ENCODE results near the gene STYXL1. TPM values are rescaled to one million over a fixed set of nuclear protein-coding genes. Genes with fewer than 3 reads are reported as not detected.
"Not testable (repeated sequence)": the region's sequence is repeated elsewhere in the genome, so short reads cannot be mapped to it uniquely, and the experiment has no call there.

Gene STYXL1
- total RNA-seq, 1 donor from 2014 or later, result 32.5 TPM

DNA sequence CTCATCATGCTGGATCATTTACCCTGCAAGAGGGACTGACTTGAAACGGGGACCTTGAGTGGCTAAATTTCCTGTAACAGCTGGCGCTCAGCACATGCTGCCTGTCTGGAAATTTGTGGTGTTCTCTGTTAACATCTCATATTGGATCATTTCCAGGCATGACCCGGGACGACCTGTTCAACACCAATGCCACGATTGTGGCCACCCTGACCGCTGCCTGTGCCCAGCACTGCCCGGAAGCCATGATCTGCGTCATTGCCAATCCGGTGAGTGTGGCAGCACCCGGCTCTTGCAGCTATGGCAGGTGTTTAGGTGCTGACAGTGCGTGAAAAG, 10.0 kb upstream of the STYXL1 start:
- DNase-seq (ENCODE audit: extremely low spot score, unreplicated experiment), result no peak
- no peak overlapping the region for H3K27ac Mint-ChIP-seq (ENCODE audit: unreplicated experiment)
- peaks cover 36% of the 10 kb centered on the region for H3K36me3 Mint-ChIP-seq (ENCODE audit: unreplicated experiment)
- no peak overlapping the region for H3K4me3 Mint-ChIP-seq (ENCODE audit: unreplicated experiment)
- no peaks in the 10 kb centered on the region for H3K27me3 Mint-ChIP-seq (ENCODE audit: unreplicated experiment)
- H3K4me1 Mint-ChIP-seq (ENCODE audit: unreplicated experiment), result no peaks in the 10 kb centered on the region
- TF ChIP-seq CTCF (IDR thresholded peaks at IDR 0.05), result no peak
- H3K9me3 Mint-ChIP-seq (ENCODE audit: unreplicated experiment), result no peaks in the 10 kb centered on the region

GRCh38 chr7:76057103-76057812, 9.5 kb upstream of the STYXL1 start:
- no peak for TF ChIP-seq CTCF (IDR thresholded peaks at IDR 0.05)
- Mint-ChIP-seq H3K27ac (ENCODE audit: unreplicated experiment) (no peak overlapping the region), H3K36me3 (ENCODE audit: unreplicated experiment) (peaks cover 31% of the 10 kb centered on the region), H3K4me1 (ENCODE audit: unreplicated experiment) (no peaks in the 10 kb centered on the region), H3K27me3 (ENCODE audit: unreplicated experiment) (no peaks in the 10 kb centered on the region), H3K4me3 (ENCODE audit: unreplicated experiment) (no peak overlapping the region), H3K9me3 (ENCODE audit: unreplicated experiment) (no peaks in the 10 kb centered on the region)
- DNase-seq (ENCODE audit: extremely low spot score, unreplicated experiment), result no peak

DNA sequence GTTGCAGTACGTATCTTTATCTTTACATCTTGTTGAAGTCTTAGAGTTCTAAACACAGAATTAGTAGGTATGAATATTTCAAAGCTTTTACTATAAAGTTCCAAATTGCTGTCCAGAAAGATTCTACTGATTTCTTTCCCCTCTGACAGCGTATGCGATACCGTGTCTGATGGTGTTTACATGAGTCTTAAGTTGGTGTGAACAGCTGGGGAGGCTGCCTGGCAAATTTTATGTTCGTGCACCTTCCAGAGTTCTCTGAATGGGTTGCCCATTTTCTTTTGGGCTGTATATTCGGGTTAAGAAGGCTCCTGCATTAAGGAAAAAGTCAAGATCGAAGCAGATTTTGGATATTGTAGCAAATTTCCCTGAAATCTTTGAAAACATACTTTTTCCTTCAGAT, 8.4 kb upstream of the STYXL1 start:
- TF ChIP-seq CTCF (IDR thresholded peaks at IDR 0.05), result no peak
- Mint-ChIP-seq H3K27ac (ENCODE audit: unreplicated experiment) (no peak overlapping the region), H3K9me3 (ENCODE audit: unreplicated experiment) (no peaks in the 10 kb centered on the region), H3K4me1 (ENCODE audit: unreplicated experiment) (no peaks in the 10 kb centered on the region), H3K27me3 (ENCODE audit: unreplicated experiment) (no peaks in the 10 kb centered on the region), H3K4me3 (ENCODE audit: unreplicated experiment) (no peak overlapping the region), H3K36me3 (ENCODE audit: unreplicated experiment) (peaks cover 23% of the 10 kb centered on the region)
- no peak for DNase-seq (ENCODE audit: extremely low spot score, unreplicated experiment)

GRCh38 chr7:76054123-76055120, 6.6 kb upstream of the STYXL1 start:
- Mint-ChIP-seq H3K27ac (ENCODE audit: unreplicated experiment) (peak overlapping the region; percentile 23), H3K4me3 (ENCODE audit: unreplicated experiment) (no peak overlapping the region), H3K9me3 (ENCODE audit: unreplicated experiment) (no peaks in the 10 kb centered on the region), H3K36me3 (ENCODE audit: unreplicated experiment) (peaks cover 18% of the 10 kb centered on the region), H3K27me3 (ENCODE audit: unreplicated experiment) (no peaks in the 10 kb centered on the region), H3K4me1 (ENCODE audit: unreplicated experiment) (peaks cover 7% of the 10 kb centered on the region)
- no peak for TF ChIP-seq CTCF (IDR thresholded peaks at IDR 0.05)
- DNase-seq (ENCODE audit: extremely low spot score, unreplicated experiment), result no peak

DNA sequence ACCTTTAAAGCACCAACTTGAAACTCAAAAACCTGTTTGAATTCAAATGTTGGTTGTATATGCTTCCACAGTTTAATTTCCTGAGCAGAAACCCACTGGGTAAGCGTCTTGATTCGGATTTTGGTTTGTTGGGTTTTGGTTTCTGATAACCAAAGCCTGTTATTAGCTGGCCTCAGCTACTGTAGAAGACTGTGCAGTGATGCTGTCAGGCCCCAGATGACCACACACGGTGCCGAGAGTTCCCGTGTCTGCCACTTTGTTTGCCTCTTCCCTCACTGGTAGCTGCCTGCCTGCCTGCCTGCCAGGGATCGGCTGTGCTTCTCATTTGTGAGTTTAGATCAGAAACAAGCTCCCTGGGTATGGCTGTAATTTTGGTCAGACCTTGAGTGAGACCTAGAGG, 5.7 kb upstream of the STYXL1 start:
- Mint-ChIP-seq H3K27me3 (ENCODE audit: unreplicated experiment) (no peaks in the 10 kb centered on the region), H3K4me1 (ENCODE audit: unreplicated experiment) (peaks cover 17% of the 10 kb centered on the region), H3K27ac (ENCODE audit: unreplicated experiment) (no peak overlapping the region), H3K36me3 (ENCODE audit: unreplicated experiment) (peaks cover 13% of the 10 kb centered on the region), H3K4me3 (ENCODE audit: unreplicated experiment) (no peak overlapping the region), H3K9me3 (ENCODE audit: unreplicated experiment) (no peaks in the 10 kb centered on the region)
- TF ChIP-seq CTCF (IDR thresholded peaks at IDR 0.05), result no peak
- DNase-seq (ENCODE audit: extremely low spot score, unreplicated experiment), result no peak

- not testable (repeated sequence) for H3K27ac Mint-ChIP-seq (ENCODE audit: unreplicated experiment); DNase-seq (ENCODE audit: extremely low spot score, unreplicated experiment); H3K27me3 Mint-ChIP-seq (ENCODE audit: unreplicated experiment); H3K9me3 Mint-ChIP-seq (ENCODE audit: unreplicated experiment); H3K36me3 Mint-ChIP-seq (ENCODE audit: unreplicated experiment); H3K4me3 Mint-ChIP-seq (ENCODE audit: unreplicated experiment)
- H3K4me1 Mint-ChIP-seq (ENCODE audit: unreplicated experiment), result peaks cover 19% of the 10 kb centered on the region
These were observed 4.9 kb upstream of the STYXL1 start for GRCh38 chr7:76052681-76053080.

Data from osteocyte (in vitro differentiated cells).